Endothelial cell of umbilical vein (primary cell): ENCODE measurements around the gene TECTB. TPM values are rescaled to one million over a fixed set of nuclear protein-coding genes. Genes with fewer than 3 reads are reported as not detected.

Experiments used
- BruUV-seq: library from RNA; stranded (reverse); fragments of 400-500 nt; replicated peaks from 2 replicates; lab custom pipeline; 2021; lab: Mats Ljungman, UMichigan
- CTCF ChIA-PET: fragments of 300-600, 350-600 bp; sonication (Branson Sonifier 250); formaldehyde crosslinking; loops from one replicate; lab custom pipeline; 2021; ENCODE audit warnings: antibody characterized with exemption, inconsistent platforms; lab: Charles Lee
- POLR2A ChIA-PET: fragments of 300-600, 350-600 bp; sonication (Branson Sonifier 250); formaldehyde crosslinking; loops from one replicate; lab custom pipeline; 2021; ENCODE audit warnings: antibody characterized with exemption, inconsistent platforms; lab: Charles Lee
- DNase-seq: peaks from one replicate; pipeline ENCODE4 v3.0.0-alpha.2; 2011; ENCODE audit warnings: low read depth, low spot score
- FAIRE-seq: peaks from 2 replicates; lab custom pipeline; 2011; peaks lifted over from hg19 to GRCh38; lab: Jason Lieb, UNC
- H2AFZ ChIP-seq: 2 replicates; pipeline ENCODE4 v1.6.0; 2012; ENCODE audit warnings: low read depth, low read length, control low read depth, inconsistent platforms
- H3K27ac ChIP-seq: 2 replicates; pipeline ENCODE4 v1.5.1; 2011; ENCODE audit warnings: low read depth, mild to moderate bottlenecking, control low read depth, low read length, moderate library complexity; ENCODE audit not compliant: insufficient read depth
- H3K27me3 ChIP-seq, 2 experiments: 2 replicates each; pipeline versions ENCODE4 v1.6.0 to v1.6.1; 2011; ENCODE audit warnings: low read length in 2 of 2, mixed read lengths in 1 of 2; ENCODE audit not compliant: control insufficient read depth in 2 of 2, insufficient read depth in 2 of 2
- H3K36me3 ChIP-seq, 2 experiments: 2 replicates in 1 of 2; 3 replicates in 1 of 2; pipeline ENCODE4 v1.5.1; 2011; ENCODE audit warnings: low read length in 2 of 2, mild to moderate bottlenecking in 1 of 2, moderate library complexity in 1 of 2; ENCODE audit not compliant: control insufficient read depth in 2 of 2, insufficient read depth in 2 of 2; ENCODE audit errors: extremely low read depth in 1 of 2
- H3K4me1 ChIP-seq: 3 replicates; pipeline ENCODE4 v1.5.1; 2011; ENCODE audit warnings: mild to moderate bottlenecking, low read length; ENCODE audit not compliant: control insufficient read depth, insufficient read depth; ENCODE audit errors: extremely low read depth
- H3K4me2 ChIP-seq: 2 replicates; pipeline ENCODE4 v1.6.1; 2011; ENCODE audit warnings: low read length, control low read depth, mixed read lengths; ENCODE audit not compliant: insufficient read depth
- H3K4me3 ChIP-seq, 3 experiments: fragments of 200-600 bp in 1 of 3; sonication (generic), shearing (Covaris generic) in 1 of 3; replicated peaks in 1 of 3; 2 replicates each; pipeline ENCODE4 v1.5.1; 2011 to 2016; ENCODE audit warnings: control low read depth in 3 of 3, low read length in 3 of 3, mild to moderate bottlenecking in 2 of 3, inconsistent platforms in 1 of 3, low read depth in 1 of 3, moderate library complexity in 1 of 3; ENCODE audit not compliant: insufficient read depth in 1 of 3
- H3K79me2 ChIP-seq: 2 replicates; pipeline ENCODE4 v1.6.0; 2012; ENCODE audit warnings: low read length, inconsistent platforms; ENCODE audit not compliant: control insufficient read depth, insufficient read depth
- H3K9ac ChIP-seq: replicated peaks from 2 replicates; pipeline ENCODE3; 2011; ENCODE audit warnings: low read length, control low read depth; ENCODE audit not compliant: insufficient read depth; ENCODE audit errors: extremely low read depth
- H3K9me1 ChIP-seq: replicated peaks from 3 replicates; pipeline ENCODE4 v1.6.0; 2011; ENCODE audit warnings: mild to moderate bottlenecking, low read length; ENCODE audit not compliant: control insufficient read depth, insufficient read depth; ENCODE audit errors: extremely low read depth
- H3K9me3 ChIP-seq: replicated peaks from 2 replicates; pipeline ENCODE4 v1.5.1; 2012; ENCODE audit warnings: low read length, inconsistent platforms; ENCODE audit not compliant: control insufficient read depth, insufficient read depth
- H4K20me1 ChIP-seq: replicated peaks from 2 replicates; pipeline ENCODE3; 2011; ENCODE audit warnings: mild to moderate bottlenecking, low read length; ENCODE audit not compliant: control insufficient read depth, insufficient read depth; ENCODE audit errors: extremely low read depth
- CTCF ChIP-seq, 2 donors: IDR thresholded peaks; 1 replicate in 1 of 2; 2 replicates in 1 of 2; pipeline ENCODE4 v1.5.1; 2011; ENCODE audit warnings: low read length in 2 of 2, mild to moderate bottlenecking in 2 of 2, moderate library complexity in 2 of 2, control low read depth in 1 of 2, inconsistent platforms in 1 of 2, low read depth in 1 of 2; ENCODE audit not compliant: insufficient read depth in 1 of 2; ENCODE audit errors: extremely low read depth in 1 of 2
- EZH2 ChIP-seq: IDR thresholded peaks from 2 replicates; pipeline ENCODE4 v1.6.1; 2012; ENCODE audit warnings: borderline replicate concordance, low read depth, mild to moderate bottlenecking, moderate library complexity, low read length, inconsistent platforms; ENCODE audit not compliant: severe bottlenecking
- FOS ChIP-seq: IDR thresholded peaks from 2 replicates; pipeline ENCODE4 v1.6.1; 2011; ENCODE audit warnings: mild to moderate bottlenecking, low read length, moderate library complexity, borderline replicate concordance; ENCODE audit not compliant: insufficient read depth
- GATA2 ChIP-seq: IDR thresholded peaks from 2 replicates; pipeline ENCODE4 v1.7.0; 2011; ENCODE audit warnings: low read depth, mild to moderate bottlenecking, moderate library complexity, mixed read lengths, low read length; ENCODE audit not compliant: insufficient read length, insufficient read depth
- JUN ChIP-seq: IDR thresholded peaks from 2 replicates; pipeline ENCODE4 v1.6.1; 2011; ENCODE audit warnings: borderline replicate concordance, low read depth; ENCODE audit not compliant: insufficient read length, insufficient read depth
- MAX ChIP-seq: IDR thresholded peaks from 2 replicates; pipeline ENCODE4 v1.6.1; 2011; ENCODE audit not compliant: insufficient read depth, insufficient read length
- MYC ChIP-seq: IDR thresholded peaks from one replicate; pipeline ENCODE4 v1.6.1; 2011; ENCODE audit warnings: mild to moderate bottlenecking, low read depth, low read length
- POLR2A ChIP-seq: IDR thresholded peaks from 2 replicates; pipeline ENCODE4 v1.6.1; 2012; ENCODE audit warnings: low read depth, mild to moderate bottlenecking, control low read depth, low read length
- POLR2AphosphoS5 ChIP-seq: IDR thresholded peaks from 2 replicates; pipeline ENCODE4 v1.6.1; 2012; ENCODE audit warnings: low read depth, mild to moderate bottlenecking, control low read depth, low read length, moderate library complexity; ENCODE audit not compliant: insufficient read depth
- dilution Hi-C: fragments of 300-500 bp; cut with MboI; formaldehyde crosslinking; loops from one replicate; pipeline ENCODE4 v1.15.0; 2019; ENCODE audit warnings: low sequenced_read_pairs; ENCODE audit not compliant: extremely low pct_ligation_motif_present
- intact Hi-C: fragments of 100-400 bp; cut with micrococcal nuclease; formaldehyde crosslinking; loops from one replicate; pipeline ENCODE4 v1.10.0; 2022
- polyA plus RNA-seq, 4 experiments: library from polyadenylated mRNA; depleted of rRNA in 3 of 4; stranded (reverse) in 3 of 4; unstranded in 1 of 4; fragments of >200 nt; gene quantifications; 2 replicates each; pipeline versions ENCODE4 v1.2.1 to v1.2.3, GENCODE V29; 2011 to 2012; ENCODE audit warnings: missing spikeins in 1 of 4
- total RNA-seq: library from RNA; stranded (reverse); gene quantifications from 2 replicates; pipeline ENCODE4 v1.2.3, GENCODE V29; 2021

The TECTB gene
- total and polyA plus RNA-seq, 2 donors (not counting 3 experiments of a cell fraction or from before 2014, with no cell fraction given): not detected

GRCh38 chr10:112299456-112299855 lies 16.3 kb downstream of the TECTB start:
- intact Hi-C loops (no loop called here), dilution Hi-C loops (no loop called here)
- H3K79me2 ChIP-seq: no peaks in the 10 kb centered on the region
- H2AFZ ChIP-seq: no peak overlapping the region
- H3K27me3 ChIP-seq: peaks cover 3 to 12% of the 10 kb centered on the region in 2 experiments
- BruUV-seq: no TSS peak
- POLR2A ChIA-PET: no interaction called here
- TF ChIP-seq POLR2A (no peak), EZH2 (no peak), CTCF (IDR thresholded peaks at IDR 0.05; ENCODE audit: extremely low read depth in 1 of 2, insufficient read depth in 1 of 2, low read depth in 1 of 2, low read length in 2 of 2) (no peak), GATA2 (no peak), FOS (no peak), MYC (no peak), MAX (no peak), JUN (no peak), POLR2AphosphoS5 (no peak)
- no peak overlapping the region for H3K9ac ChIP-seq
- CTCF ChIA-PET: interaction anchor here (1.1 kb wide), 1 partner anchor 8 kb away, joined by 3 read pairs; no protein-coding TSS in a partner anchor
- DNase-seq: no peak
- no peaks in the 10 kb centered on the region for H3K9me3 ChIP-seq
- no peak overlapping the region for H3K4me2 ChIP-seq
- no peak for FAIRE-seq
- no peaks in the 10 kb centered on the region for H3K36me3 ChIP-seq
- no peak overlapping the region for H3K4me3 ChIP-seq
- H3K9me1 ChIP-seq: no peaks in the 10 kb centered on the region
- H3K4me1 ChIP-seq: no peaks in the 10 kb centered on the region
- no peaks in the 10 kb centered on the region for H4K20me1 ChIP-seq
- H3K27ac ChIP-seq: no peak overlapping the region
